Hepatocyte (in vitro differentiated cells): ENCODE measurements around the gene ZFHX2. TPM values are rescaled to one million over a fixed set of nuclear protein-coding genes. Genes with fewer than 3 reads are reported as not detected.

Experiments used
- DNase-seq: peaks from one replicate; pipeline ENCODE4 v3.0.0-alpha.2; 2016; ENCODE audit warnings: low spot score
- H2AFZ ChIP-seq: fragments of 200-600 bp; sonication (generic); 2 replicates; pipeline ENCODE4 v1.6.0; 2016; ENCODE audit warnings: antibody characterized with exemption, mild to moderate bottlenecking
- H3K27ac ChIP-seq: fragments of 200-600 bp; sonication (generic); 2 replicates; pipeline ENCODE4 v1.5.1; 2016; ENCODE audit warnings: mild to moderate bottlenecking
- H3K27me3 ChIP-seq: fragments of 200-600 bp; sonication (generic); 2 replicates; pipeline ENCODE4 v1.6.1; 2016
- H3K36me3 ChIP-seq: fragments of 200-600 bp; sonication (generic); replicated peaks from 2 replicates; pipeline ENCODE4 v1.5.1; 2016; ENCODE audit warnings: low read depth; ENCODE audit not compliant: insufficient read depth
- H3K4me1 ChIP-seq: fragments of 200-600 bp; sonication (generic); 2 replicates; pipeline ENCODE4 v1.5.1; 2016; ENCODE audit warnings: mild to moderate bottlenecking, moderate library complexity; ENCODE audit not compliant: insufficient read depth
- H3K4me2 ChIP-seq: fragments of 200-600 bp; sonication (generic); 2 replicates; pipeline ENCODE4 v1.6.0; 2016
- H3K4me3 ChIP-seq: fragments of 200-600 bp; sonication (generic); 2 replicates; pipeline ENCODE4 v1.5.1; 2016; ENCODE audit warnings: mild to moderate bottlenecking
- H3K79me2 ChIP-seq: fragments of 200-600 bp; sonication (generic); 2 replicates; pipeline ENCODE4 v1.6.0; 2017; ENCODE audit warnings: mild to moderate bottlenecking
- H3K9me2 ChIP-seq: fragments of 200-600 bp; sonication (generic); replicated peaks from 2 replicates; pipeline ENCODE4 v1.6.0; 2017; ENCODE audit warnings: mild to moderate bottlenecking; ENCODE audit not compliant: insufficient read depth
- H3K9me3 ChIP-seq: fragments of 200-600 bp; sonication (generic); 2 replicates; pipeline ENCODE4 v1.5.1; 2016; ENCODE audit warnings: low read depth, mild to moderate bottlenecking
- H4K20me1 ChIP-seq: fragments of 200-600 bp; sonication (generic); 2 replicates; pipeline ENCODE4 v1.6.0; 2016; ENCODE audit warnings: mild to moderate bottlenecking; ENCODE audit not compliant: insufficient read depth, poor library complexity, severe bottlenecking
- EZH2 ChIP-seq: fragments of 200-600 bp; sonication (generic); IDR thresholded peaks from 2 replicates; pipeline ENCODE4 v1.6.1; 2016; ENCODE audit warnings: antibody characterized with exemption, mild to moderate bottlenecking, borderline replicate concordance
- EZH2phosphoT487 ChIP-seq: fragments of 200-600 bp; sonication (generic); IDR thresholded peaks from one replicate; pipeline ENCODE4 v1.6.1; 2018; ENCODE audit warnings: antibody characterized with exemption, mild to moderate bottlenecking, low read depth, moderate library complexity; ENCODE audit not compliant: unreplicated experiment, severe bottlenecking
- WGBS: methylation state at CpG from one replicate; pipeline ENCODE4 v1.1.6; 2016; ENCODE audit warnings: low lambda C conversion rate; ENCODE audit errors: missing lambda C conversion rate; 5-methylcytosine and 5-hydroxymethylcytosine counted together
- polyA plus RNA-seq: library from polyadenylated mRNA; unstranded; fragments of >200 nt; fragmentation: Nextera tagmentation; extraction: Ambion mirVana; gene quantifications from 2 replicates; pipeline ENCODE4 v1.2.1, GENCODE V29; 2016
- total RNA-seq: library from RNA; depleted of rRNA; stranded (reverse); fragments of >200 nt; gene quantifications from 2 replicates; pipeline ENCODE4 v1.2.3, GENCODE V29; 2014
- TF ChIP-seq, protein P1 (sequence below): fragments of 200-600 bp; sonication (generic); IDR thresholded peaks from 2 replicates; pipeline ENCODE4 v1.5.1; 2016; ENCODE audit warnings: antibody characterized with exemption, mild to moderate bottlenecking; ENCODE audit not compliant: poor library complexity

Gene ZFHX2
- total and polyA plus RNA-seq, 2 experiments from 2014 or later, result 1.4 to 1.5 TPM

DNA sequence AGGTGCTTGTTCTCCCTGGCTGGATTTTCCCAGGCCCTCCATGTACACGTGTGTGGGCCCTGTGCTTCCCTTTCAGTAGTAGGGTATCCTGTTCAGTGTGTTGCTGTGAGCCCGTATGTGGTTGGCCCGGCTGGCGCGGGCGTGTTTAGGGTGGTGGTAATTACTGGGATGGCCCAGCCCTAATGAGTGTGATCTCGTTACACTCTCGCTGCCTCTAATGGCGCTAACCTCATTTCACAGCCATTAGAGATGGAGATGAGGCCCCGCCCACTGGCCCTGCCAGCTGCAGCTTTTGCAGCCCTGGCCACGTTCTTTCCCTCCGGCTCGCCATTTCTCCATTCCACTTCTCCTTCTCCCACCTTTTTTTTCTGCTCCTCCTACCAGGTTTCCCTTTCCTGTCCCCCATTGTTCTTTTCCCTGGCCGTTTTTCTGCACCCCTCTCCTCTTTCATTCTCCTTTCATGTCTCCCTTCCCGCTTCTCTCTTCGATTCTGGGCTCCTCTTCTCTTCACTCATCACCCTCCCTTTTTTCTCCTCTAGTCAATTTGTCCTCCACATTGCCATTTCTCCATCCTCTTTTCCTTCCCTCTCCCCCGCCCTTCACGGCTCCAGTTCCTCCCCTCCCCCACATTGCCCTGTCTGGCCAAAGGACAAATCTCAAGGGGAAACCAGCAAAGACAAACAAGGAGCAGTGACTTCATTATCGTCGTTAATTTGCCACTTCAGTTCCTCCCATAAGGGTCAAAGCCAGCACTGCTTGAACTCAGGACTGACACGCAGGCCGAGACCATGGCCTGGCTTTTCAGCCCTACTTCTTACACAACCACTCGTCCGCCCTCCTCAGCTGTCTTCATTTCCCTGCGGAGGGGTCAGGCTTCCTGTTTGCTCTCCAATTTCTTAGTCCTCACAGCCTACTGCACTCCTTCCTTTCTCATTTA, 6.8 kb downstream of the ZFHX2 start:
- Histone ChIP-seq H2AFZ (no peak overlapping the region), H3K4me3 (no peak overlapping the region), H3K79me2 (peaks cover under 1% of the 10 kb centered on the region), H3K4me1 (no peaks in the 10 kb centered on the region), H4K20me1 (no peaks in the 10 kb centered on the region), H3K4me2 (no peak overlapping the region), H3K27ac (no peak overlapping the region), H3K9me3 (no peaks in the 10 kb centered on the region), H3K27me3 (no peaks in the 10 kb centered on the region), H3K9me2 (no peaks in the 10 kb centered on the region), H3K36me3 (no peaks in the 10 kb centered on the region)
- no peak for DNase-seq
- TF ChIP-seq EZH2, result no peak
- TF ChIP-seq EZH2phosphoT487, result no peak
- WGBS, result 43% methylated on average over 22 of the region's 25 CpGs

- Histone ChIP-seq H3K27ac (no peak overlapping the region), H3K27me3 (no peaks in the 10 kb centered on the region), H3K4me3 (no peak overlapping the region), H3K36me3 (no peaks in the 10 kb centered on the region), H2AFZ (no peak overlapping the region), H3K4me2 (no peak overlapping the region), H3K4me1 (no peaks in the 10 kb centered on the region), H3K9me3 (no peaks in the 10 kb centered on the region), H3K79me2 (no peaks in the 10 kb centered on the region), H3K9me2 (no peaks in the 10 kb centered on the region), H4K20me1 (no peaks in the 10 kb centered on the region)
- no peak for DNase-seq
- TF ChIP-seq, protein P1, sequence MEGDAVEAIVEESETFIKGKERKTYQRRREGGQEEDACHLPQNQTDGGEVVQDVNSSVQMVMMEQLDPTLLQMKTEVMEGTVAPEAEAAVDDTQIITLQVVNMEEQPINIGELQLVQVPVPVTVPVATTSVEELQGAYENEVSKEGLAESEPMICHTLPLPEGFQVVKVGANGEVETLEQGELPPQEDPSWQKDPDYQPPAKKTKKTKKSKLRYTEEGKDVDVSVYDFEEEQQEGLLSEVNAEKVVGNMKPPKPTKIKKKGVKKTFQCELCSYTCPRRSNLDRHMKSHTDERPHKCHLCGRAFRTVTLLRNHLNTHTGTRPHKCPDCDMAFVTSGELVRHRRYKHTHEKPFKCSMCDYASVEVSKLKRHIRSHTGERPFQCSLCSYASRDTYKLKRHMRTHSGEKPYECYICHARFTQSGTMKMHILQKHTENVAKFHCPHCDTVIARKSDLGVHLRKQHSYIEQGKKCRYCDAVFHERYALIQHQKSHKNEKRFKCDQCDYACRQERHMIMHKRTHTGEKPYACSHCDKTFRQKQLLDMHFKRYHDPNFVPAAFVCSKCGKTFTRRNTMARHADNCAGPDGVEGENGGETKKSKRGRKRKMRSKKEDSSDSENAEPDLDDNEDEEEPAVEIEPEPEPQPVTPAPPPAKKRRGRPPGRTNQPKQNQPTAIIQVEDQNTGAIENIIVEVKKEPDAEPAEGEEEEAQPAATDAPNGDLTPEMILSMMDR, result no peak
- TF ChIP-seq EZH2phosphoT487 (no peak), EZH2 (no peak)
- 96% methylated on average over 5 of the region's 5 CpGs for WGBS
Observed at GRCh38 chr14:23543403-23543802, 8.2 kb downstream of the ZFHX2 start.

GRCh38 chr14:23542261-23542660, 9.3 kb downstream of the ZFHX2 start:
- Histone ChIP-seq H4K20me1 (no peaks in the 10 kb centered on the region), H3K36me3 (no peaks in the 10 kb centered on the region), H3K27ac (no peak overlapping the region), H3K4me3 (no peak overlapping the region), H3K79me2 (no peaks in the 10 kb centered on the region), H3K9me2 (no peaks in the 10 kb centered on the region), H2AFZ (no peak overlapping the region), H3K9me3 (no peaks in the 10 kb centered on the region), H3K4me1 (no peaks in the 10 kb centered on the region), H3K4me2 (no peak overlapping the region), H3K27me3 (no peaks in the 10 kb centered on the region)
- whole genome bisulfite sequencing, result 87% methylated on average over 5 of the region's 5 CpGs
- DNase-seq, result no peak
- TF ChIP-seq, protein P1, result no peak
- TF ChIP-seq EZH2 (no peak), EZH2phosphoT487 (no peak)

DNA sequence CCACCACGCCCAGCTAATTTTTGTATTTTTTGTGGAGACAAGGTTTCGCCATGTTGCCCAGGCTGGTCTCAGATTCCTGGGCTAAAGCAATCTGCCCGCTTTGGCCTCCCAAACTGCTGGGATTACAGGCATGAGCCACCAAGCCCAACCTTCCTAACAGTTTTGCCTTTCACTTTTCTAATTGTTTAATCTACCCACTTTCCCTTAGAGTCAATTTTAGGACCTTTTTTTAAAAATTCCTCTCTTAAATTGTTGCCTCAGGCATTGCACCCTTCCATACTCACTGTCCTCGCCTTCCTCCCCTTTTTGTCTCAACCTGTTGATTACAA, 11.5 kb downstream of the ZFHX2 start:
- WGBS, result 90% methylated on average over 4 of the region's 4 CpGs
- H3K9me3 ChIP-seq, result no peaks in the 10 kb centered on the region
- DNase-seq, result no peak
- H3K36me3 ChIP-seq, result no peaks in the 10 kb centered on the region
- H3K79me2 ChIP-seq, result no peaks in the 10 kb centered on the region
- H3K9me2 ChIP-seq, result no peaks in the 10 kb centered on the region
- no peaks in the 10 kb centered on the region for H3K4me1 ChIP-seq
- H3K4me3 ChIP-seq, result no peak overlapping the region
- no peaks in the 10 kb centered on the region for H3K27me3 ChIP-seq
- H4K20me1 ChIP-seq, result no peaks in the 10 kb centered on the region
- no peak overlapping the region for H3K27ac ChIP-seq
- TF ChIP-seq, protein P1, result no peak
- TF ChIP-seq EZH2 (no peak), EZH2phosphoT487 (no peak)
- no peak overlapping the region for H2AFZ ChIP-seq
- H3K4me2 ChIP-seq, result no peak overlapping the region
